Coronary artery (tissue), 2 donors: ENCODE data around the gene STMN1.

ENCODE experiments used
- DNase-seq: peaks from one replicate; pipeline ENCODE4 v3.0.0-alpha.2; 2017; ENCODE audit warnings: low spot score
- H3K27ac ChIP-seq, 2 donors: fragments of 200-600 bp; sonication (generic); one replicate each; pipeline ENCODE4 v1.5.1; 2016 to 2019
- H3K4me3 ChIP-seq: fragments of 200-600 bp; sonication (generic); 2 replicates; pipeline ENCODE4 v1.5.1; 2016; ENCODE audit warnings: mild to moderate bottlenecking, moderate library complexity
- CTCF ChIP-seq: fragments of 200-600 bp; sonication (generic); IDR thresholded peaks from one replicate; pipeline ENCODE4 v1.5.1; 2019; ENCODE audit warnings: antibody characterized with exemption

STMN1 gene

GRCh38 chr1:25870614-25871013, 35.6 kb downstream of the STMN1 start:
- Histone ChIP-seq H3K4me3 (no peak overlapping the region), H3K27ac (no peak overlapping the region)
- TF ChIP-seq CTCF: no peak
- DNase-seq: no peak

DNA sequence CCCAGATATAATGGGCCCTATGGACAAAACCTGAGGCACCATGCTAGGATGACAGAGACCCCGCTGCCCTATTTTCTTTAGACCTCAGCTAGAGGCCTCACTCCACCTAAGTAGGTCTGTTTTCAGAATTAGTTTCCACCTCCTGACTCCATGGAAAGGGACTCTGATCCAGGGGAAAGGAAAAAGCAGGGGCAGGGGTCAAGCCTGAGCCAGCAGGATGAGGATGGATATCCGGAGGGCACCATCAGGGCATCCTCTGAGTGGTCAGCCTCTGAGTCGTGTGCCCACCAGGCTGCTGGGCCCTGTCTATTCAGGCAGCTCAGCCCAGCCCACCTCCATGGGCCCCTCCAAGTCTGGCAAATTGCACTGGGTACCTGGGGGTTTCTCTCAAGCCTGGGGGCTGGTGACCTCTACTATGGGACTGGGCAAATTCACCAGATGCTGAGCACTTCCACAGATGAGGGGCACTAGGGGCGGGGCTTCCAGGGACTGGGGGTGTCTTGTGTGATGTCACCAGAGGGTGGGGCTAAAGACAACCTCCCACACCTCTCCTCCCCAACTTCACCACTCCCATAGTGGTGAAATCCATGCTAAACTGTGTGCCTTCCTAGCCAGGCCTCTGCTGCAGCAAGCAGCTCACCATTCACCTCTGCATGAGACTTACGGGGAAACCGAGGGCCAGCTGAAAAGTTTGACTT, 36.2 kb downstream of the STMN1 start:
- no peak for TF ChIP-seq CTCF
- H3K27ac ChIP-seq: no peak overlapping the region
- DNase-seq: no peak

GRCh38 chr1:25867210-25867991, 38.8 kb downstream of the STMN1 start:
- H3K4me3 ChIP-seq: no peak overlapping the region
- no peak overlapping the region for H3K27ac ChIP-seq
- TF ChIP-seq CTCF: no peak
- no peak for DNase-seq

More for the DNA sequence above, 36.2 kb downstream of the STMN1 start:
- no peak overlapping the region for H3K4me3 ChIP-seq

- no peak for TF ChIP-seq CTCF
- no peak overlapping the region for H3K27ac ChIP-seq
Measured at GRCh38 chr1:25866288-25866687, 39.9 kb downstream of the STMN1 start.

GRCh38 chr1:25864434-25864833, 41.8 kb downstream of the STMN1 start:
- Histone ChIP-seq H3K4me3 (no peak overlapping the region), H3K27ac (no peak overlapping the region)
- no peak for DNase-seq
- TF ChIP-seq CTCF: no peak

More at GRCh38 chr1:25866288-25866687, 39.9 kb downstream of the STMN1 start:
- no peak overlapping the region for H3K4me3 ChIP-seq
- no peak for DNase-seq

DNA sequence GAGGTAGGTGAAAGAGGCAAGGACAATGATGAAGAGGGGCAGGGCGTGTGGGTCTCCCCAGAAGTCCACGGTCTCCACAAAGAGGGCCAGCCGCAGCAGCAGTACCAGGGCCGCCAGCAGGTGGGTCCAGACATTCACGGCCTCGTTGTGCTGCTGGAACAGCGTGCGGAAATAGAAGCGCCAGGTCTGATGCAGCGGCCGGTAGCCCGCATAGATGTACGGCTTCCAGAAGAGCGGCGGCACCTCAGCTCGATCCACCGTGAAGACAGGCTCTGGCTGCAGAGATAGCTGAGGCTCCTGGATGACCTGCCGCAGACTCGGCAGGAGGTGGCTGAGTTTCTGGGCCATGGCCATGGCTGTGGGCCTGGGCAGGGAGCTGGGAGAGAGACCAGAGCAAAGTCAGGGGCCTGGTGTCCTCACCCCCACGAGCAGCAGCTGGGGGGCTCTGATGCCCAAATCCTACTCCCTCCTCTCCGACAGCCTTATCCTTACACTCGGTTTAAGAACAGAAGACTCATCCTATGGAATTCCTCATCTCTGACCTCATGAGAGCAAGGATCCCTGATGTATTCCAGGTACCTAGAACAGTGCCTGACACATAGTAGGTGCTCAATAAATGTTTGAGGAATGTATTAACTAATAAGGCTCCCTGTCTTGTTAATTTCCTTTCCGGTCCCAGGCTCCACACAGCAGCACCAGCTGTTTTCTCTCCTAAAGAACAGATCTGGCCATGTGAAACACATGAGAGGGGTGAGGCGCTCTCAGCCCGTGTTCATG, 42.5 kb downstream of the STMN1 start:
- Histone ChIP-seq H3K4me3 (no peak overlapping the region), H3K27ac (no peak overlapping the region)
- DNase-seq: no peak
- no peak for TF ChIP-seq CTCF
